ENCODE results near the gene PROCR.
"Not testable (repeated sequence)": the region's sequence is repeated elsewhere in the genome, so short reads cannot be mapped to it uniquely, and the experiment has no call there.

The PROCR gene

GRCh38 chr20:35165221-35166185, 6.4 kb upstream of the PROCR start:
- Histone ChIP-seq H3K4me3 (ENCODE audit: low read depth in 1 of 2, low read length in 2 of 2) (no peak overlapping the region), H3K36me3 (ENCODE audit: control insufficient read depth in 1 of 2, insufficient read depth in 2 of 2, low read length in 2 of 2) (no peaks in the 10 kb centered on the region), H3K27ac (ENCODE audit: low read length) (no peak overlapping the region), H3K27me3 (ENCODE audit: low read depth, low read length) (no peaks in the 10 kb centered on the region), H3K4me1 (ENCODE audit: control insufficient read depth in 1 of 2, insufficient read depth in 2 of 2, low read length in 2 of 2) (no peaks in the 10 kb centered on the region), H3K9me3 (ENCODE audit: control insufficient read depth in 1 of 2, low read length in 2 of 2) (no peaks in the 10 kb centered on the region)

GRCh38 chr20:35166242-35166830, 5.5 kb upstream of the PROCR start:
- H3K4me3 ChIP-seq (ENCODE audit: low read depth in 1 of 2, low read length in 2 of 2) = no peak overlapping the region
- H3K27me3 ChIP-seq (ENCODE audit: low read depth, low read length) = no peaks in the 10 kb centered on the region
- no peaks in the 10 kb centered on the region for H3K4me1 ChIP-seq (ENCODE audit: control insufficient read depth in 1 of 2, insufficient read depth in 2 of 2, low read length in 2 of 2)
- H3K9me3 ChIP-seq (ENCODE audit: control insufficient read depth in 1 of 2, low read length in 2 of 2) = no peaks in the 10 kb centered on the region
- no peak overlapping the region for H3K27ac ChIP-seq (ENCODE audit: low read length)
- H3K36me3 ChIP-seq (ENCODE audit: control insufficient read depth in 1 of 2, insufficient read depth in 2 of 2, low read length in 2 of 2) = no peaks in the 10 kb centered on the region

DNA sequence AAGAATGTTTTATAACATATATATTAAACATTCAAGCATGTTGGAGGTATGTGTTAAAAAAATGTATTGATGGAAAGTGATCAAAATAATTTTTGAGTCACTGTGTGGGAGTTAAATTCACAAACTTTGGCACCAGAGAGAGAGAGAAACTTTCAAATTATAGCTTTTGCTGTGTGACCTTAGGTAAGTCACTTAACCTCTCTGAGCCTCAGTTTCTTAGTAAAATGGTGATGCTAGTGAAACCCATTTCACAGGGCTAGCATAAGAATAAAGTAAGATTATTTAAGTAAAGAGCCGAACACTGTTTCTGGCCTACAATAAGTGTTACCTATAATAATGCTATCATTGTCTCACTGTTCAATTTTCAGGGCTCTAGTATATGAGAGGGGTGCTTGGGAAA, 4.1 kb upstream of the PROCR start:
- Histone ChIP-seq H3K4me1 (ENCODE audit: control insufficient read depth in 1 of 2, insufficient read depth in 2 of 2, low read length in 2 of 2) (peaks cover 0 to 7% of the 10 kb centered on the region in 2 donors), H3K4me3 (ENCODE audit: low read depth in 1 of 2, low read length in 2 of 2) (no peak overlapping the region), H3K27ac (ENCODE audit: low read length) (no peak overlapping the region), H3K9me3 (ENCODE audit: control insufficient read depth in 1 of 2, low read length in 2 of 2) (no peaks in the 10 kb centered on the region), H3K27me3 (ENCODE audit: low read depth, low read length) (no peaks in the 10 kb centered on the region), H3K36me3 (ENCODE audit: control insufficient read depth in 1 of 2, insufficient read depth in 2 of 2, low read length in 2 of 2) (no peaks in the 10 kb centered on the region)

- not testable (repeated sequence) for H3K27ac ChIP-seq (ENCODE audit: low read length); H3K4me1 ChIP-seq (ENCODE audit: control insufficient read depth in 1 of 2, insufficient read depth in 2 of 2, low read length in 2 of 2); H3K36me3 ChIP-seq (ENCODE audit: control insufficient read depth in 1 of 2, insufficient read depth in 2 of 2, low read length in 2 of 2); H3K9me3 ChIP-seq (ENCODE audit: control insufficient read depth in 1 of 2, low read length in 2 of 2); H3K4me3 ChIP-seq (ENCODE audit: low read depth in 1 of 2, low read length in 2 of 2); H3K27me3 ChIP-seq (ENCODE audit: low read depth, low read length)
Measured at GRCh38 chr20:35168701-35169409, 3.0 kb upstream of the PROCR start.

DNA sequence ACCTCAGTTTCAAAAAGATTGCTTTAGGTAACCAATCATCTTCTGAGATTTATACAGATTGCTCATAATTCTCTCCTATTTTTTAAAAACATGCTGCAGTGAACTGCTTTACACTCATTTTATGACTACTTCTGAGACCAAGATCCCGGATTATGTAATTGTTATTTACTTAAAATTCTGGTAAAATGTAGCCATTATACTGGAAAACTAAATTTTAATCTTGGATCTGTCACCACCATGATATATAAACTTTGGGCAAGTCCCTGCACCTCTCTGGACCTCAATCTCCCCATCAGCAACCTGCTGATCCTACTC, 477 bp upstream of the PROCR start:
- peak overlapping the region; percentile 54 to 78 for H3K4me3 ChIP-seq (ENCODE audit: low read depth in 1 of 2, low read length in 2 of 2)
- no peaks in the 10 kb centered on the region for H3K27me3 ChIP-seq (ENCODE audit: low read depth, low read length)
- H3K9me3 ChIP-seq (ENCODE audit: control insufficient read depth in 1 of 2, low read length in 2 of 2) = no peaks in the 10 kb centered on the region
- no peak overlapping the region for H3K27ac ChIP-seq (ENCODE audit: low read length)
- peaks cover 0 to 12% of the 10 kb centered on the region in 2 donors for H3K4me1 ChIP-seq (ENCODE audit: control insufficient read depth in 1 of 2, insufficient read depth in 2 of 2, low read length in 2 of 2)
- no peaks in the 10 kb centered on the region for H3K36me3 ChIP-seq (ENCODE audit: control insufficient read depth in 1 of 2, insufficient read depth in 2 of 2, low read length in 2 of 2)

DNA sequence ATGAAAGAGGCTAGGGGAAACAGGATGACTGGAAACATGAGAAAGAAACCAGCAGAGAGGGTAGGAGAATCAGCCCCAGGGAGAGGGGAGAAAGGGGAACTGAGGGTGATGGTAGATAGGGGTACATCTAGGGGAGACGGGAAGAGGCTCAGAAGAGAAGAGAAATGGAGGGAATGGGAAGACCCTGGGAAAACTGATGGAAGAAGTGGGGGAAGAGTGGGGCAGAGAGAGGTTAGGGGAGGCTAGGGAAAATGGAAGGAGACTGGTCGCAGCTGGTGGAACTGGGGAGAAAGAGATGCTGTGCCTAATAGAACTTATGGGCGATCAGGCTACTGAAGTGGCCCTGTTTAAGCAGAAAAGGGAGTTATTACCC, 548 bp downstream of the PROCR start:
- Histone ChIP-seq H3K9me3 (ENCODE audit: control insufficient read depth in 1 of 2, low read length in 2 of 2) (no peaks in the 10 kb centered on the region), H3K4me3 (ENCODE audit: low read depth in 1 of 2, low read length in 2 of 2) (peak overlapping the region; percentile 54 to 78), H3K36me3 (ENCODE audit: control insufficient read depth in 1 of 2, insufficient read depth in 2 of 2, low read length in 2 of 2) (no peaks in the 10 kb centered on the region), H3K27me3 (ENCODE audit: low read depth, low read length) (no peaks in the 10 kb centered on the region), H3K27ac (ENCODE audit: low read length) (peak overlapping the region; percentile 81), H3K4me1 (ENCODE audit: control insufficient read depth in 1 of 2, insufficient read depth in 2 of 2, low read length in 2 of 2) (peaks cover 0 to 12% of the 10 kb centered on the region in 2 donors)

GRCh38 chr20:35173576-35174192, 1.8 kb downstream of the PROCR start:
- Histone ChIP-seq H3K27ac (ENCODE audit: low read length) (no peak overlapping the region), H3K4me3 (ENCODE audit: low read depth in 1 of 2, low read length in 2 of 2) (peak overlapping the region in 1 of 2 donors; percentile 32), H3K9me3 (ENCODE audit: control insufficient read depth in 1 of 2, low read length in 2 of 2) (no peaks in the 10 kb centered on the region), H3K4me1 (ENCODE audit: control insufficient read depth in 1 of 2, insufficient read depth in 2 of 2, low read length in 2 of 2) (peaks cover 0 to 12% of the 10 kb centered on the region in 2 donors), H3K27me3 (ENCODE audit: low read depth, low read length) (no peaks in the 10 kb centered on the region), H3K36me3 (ENCODE audit: control insufficient read depth in 1 of 2, insufficient read depth in 2 of 2, low read length in 2 of 2) (no peaks in the 10 kb centered on the region)

- H3K27ac ChIP-seq (ENCODE audit: low read length) = no peak overlapping the region
- peak overlapping the region in 1 of 2 donors; percentile 32 for H3K4me3 ChIP-seq (ENCODE audit: low read depth in 1 of 2, low read length in 2 of 2)
- H3K27me3 ChIP-seq (ENCODE audit: low read depth, low read length) = no peaks in the 10 kb centered on the region
- peaks cover 0 to 12% of the 10 kb centered on the region in 2 donors for H3K4me1 ChIP-seq (ENCODE audit: control insufficient read depth in 1 of 2, insufficient read depth in 2 of 2, low read length in 2 of 2)
- H3K36me3 ChIP-seq (ENCODE audit: control insufficient read depth in 1 of 2, insufficient read depth in 2 of 2, low read length in 2 of 2) = no peaks in the 10 kb centered on the region
- H3K9me3 ChIP-seq (ENCODE audit: control insufficient read depth in 1 of 2, low read length in 2 of 2) = no peaks in the 10 kb centered on the region
Measured at GRCh38 chr20:35174458-35175216, 2.8 kb downstream of the PROCR start.

- Histone ChIP-seq H3K4me1 (ENCODE audit: control insufficient read depth in 1 of 2, insufficient read depth in 2 of 2, low read length in 2 of 2) (peaks cover 0 to 12% of the 10 kb centered on the region in 2 donors), H3K27me3 (ENCODE audit: low read depth, low read length) (no peaks in the 10 kb centered on the region), H3K9me3 (ENCODE audit: control insufficient read depth in 1 of 2, low read length in 2 of 2) (no peaks in the 10 kb centered on the region), H3K27ac (ENCODE audit: low read length) (no peak overlapping the region), H3K4me3 (ENCODE audit: low read depth in 1 of 2, low read length in 2 of 2) (no peak overlapping the region), H3K36me3 (ENCODE audit: control insufficient read depth in 1 of 2, insufficient read depth in 2 of 2, low read length in 2 of 2) (no peaks in the 10 kb centered on the region)
Measured at GRCh38 chr20:35176132-35176531, 4.3 kb downstream of the PROCR start.

- no peak overlapping the region for H3K4me3 ChIP-seq (ENCODE audit: low read depth in 1 of 2, low read length in 2 of 2)
- H3K9me3 ChIP-seq (ENCODE audit: control insufficient read depth in 1 of 2, low read length in 2 of 2) = no peaks in the 10 kb centered on the region
- no peak overlapping the region for H3K27ac ChIP-seq (ENCODE audit: low read length)
- H3K27me3 ChIP-seq (ENCODE audit: low read depth, low read length) = no peaks in the 10 kb centered on the region
- H3K4me1 ChIP-seq (ENCODE audit: control insufficient read depth in 1 of 2, insufficient read depth in 2 of 2, low read length in 2 of 2) = peaks cover 0 to 2% of the 10 kb centered on the region in 2 donors
- no peaks in the 10 kb centered on the region for H3K36me3 ChIP-seq (ENCODE audit: control insufficient read depth in 1 of 2, insufficient read depth in 2 of 2, low read length in 2 of 2)
Measured at GRCh38 chr20:35179292-35180212, 7.7 kb downstream of the PROCR start.

Measured in muscle layer of duodenum (tissue), 2 donors.